Esophagus squamous epithelium (tissue), 5 donors: ENCODE data around the gene BRD7. TPM values are rescaled to one million over a fixed set of nuclear protein-coding genes. Genes with fewer than 3 reads are reported as not detected.

ENCODE experiments used
- DNase-seq: peaks from one replicate; lab custom pipeline; 2025; lab: John Stamatoyannopoulos, UW
- H3K27ac ChIP-seq, 4 donors: fragments of 200-600 bp; sonication (generic); one replicate each; pipeline ENCODE4 v1.5.1; 2016 to 2019; ENCODE audit warnings: mild to moderate bottlenecking in 1 of 4
- H3K27me3 ChIP-seq, 4 donors: fragments of 200-600 bp; sonication (generic); 1 replicate in 3 of 4; 2 replicates in 1 of 4; pipeline versions ENCODE4 v1.5.1 to v1.6.0; 2017 to 2021; ENCODE audit warnings: antibody characterized with exemption in 1 of 4
- H3K36me3 ChIP-seq, 3 donors: fragments of 200-600 bp; sonication (generic); one replicate each; pipeline ENCODE4 v1.5.1; 2016 to 2019
- H3K4me1 ChIP-seq, 3 donors: fragments of 200-600 bp; sonication (generic); one replicate each; pipeline ENCODE4 v1.5.1; 2017 to 2019
- H3K4me3 ChIP-seq, 4 donors: fragments of 200-600 bp; sonication (generic); 1 replicate in 3 of 4; 2 replicates in 1 of 4; pipeline ENCODE4 v1.5.1; 2016 to 2019; ENCODE audit warnings: mild to moderate bottlenecking in 2 of 4, moderate library complexity in 1 of 4
- H3K9me3 ChIP-seq, 3 donors: fragments of 200-600 bp; sonication (generic); one replicate each; pipeline ENCODE4 v1.5.1; 2016 to 2019
- POLR2A ChIP-seq, 4 donors: fragments of 450-650 bp; IDR thresholded peaks; one replicate each; pipeline ENCODE4 v1.6.1; 2017; ENCODE audit warnings: antibody characterized with exemption in 4 of 4, mild to moderate bottlenecking in 4 of 4, moderate library complexity in 3 of 4
- WGBS, 2 donors: methylation state at CpG; one replicate each; pipeline ENCODE4 v1.1.5; 2018; 5-methylcytosine and 5-hydroxymethylcytosine counted together
- intact Hi-C: fragments of 100-400 bp; cut with DNase I; formaldehyde crosslinking; loops from one replicate; pipeline ENCODE4 v1.15.0; 2022
- total RNA-seq, 4 donors: library from RNA; depleted of rRNA; stranded (reverse); fragments of >200 nt; gene quantifications; one replicate each; pipeline ENCODE4 v1.1.0, GENCODE V29; 2016
- TF ChIP-seq, protein P1 (sequence below), 6 experiments: fragments of 450-650 bp in 4 of 6; fragments of 200-600 bp in 2 of 6; sonication (generic) in 2 of 6; IDR thresholded peaks; one replicate each; pipeline ENCODE4 v1.5.1; 2016 to 2019; ENCODE audit warnings: antibody characterized with exemption in 6 of 6, mild to moderate bottlenecking in 4 of 6, moderate library complexity in 4 of 6
- donor health status: DM: yes; HTN: yes; CAD: no.

The BRD7 gene
- total RNA-seq, 4 donors from 2014 or later = 42.0 to 81.9 (median 51.4) TPM

GRCh38 chr16:50305441-50306061 is 63.2 kb downstream of the BRD7 start:
- intact Hi-C loops = no loop called here
- no CpG with 5 or more reads among the region's 21 CpGs for WGBS, 2 donors

GRCh38 chr16:50304467-50305440 is 64.0 kb downstream of the BRD7 start:
- H3K27me3 ChIP-seq = no peaks in the 10 kb centered on the region
- H3K36me3 ChIP-seq = peaks cover 0 to 74% (median 0%) of the 10 kb centered on the region in 3 donors
- TF ChIP-seq, protein P1, sequence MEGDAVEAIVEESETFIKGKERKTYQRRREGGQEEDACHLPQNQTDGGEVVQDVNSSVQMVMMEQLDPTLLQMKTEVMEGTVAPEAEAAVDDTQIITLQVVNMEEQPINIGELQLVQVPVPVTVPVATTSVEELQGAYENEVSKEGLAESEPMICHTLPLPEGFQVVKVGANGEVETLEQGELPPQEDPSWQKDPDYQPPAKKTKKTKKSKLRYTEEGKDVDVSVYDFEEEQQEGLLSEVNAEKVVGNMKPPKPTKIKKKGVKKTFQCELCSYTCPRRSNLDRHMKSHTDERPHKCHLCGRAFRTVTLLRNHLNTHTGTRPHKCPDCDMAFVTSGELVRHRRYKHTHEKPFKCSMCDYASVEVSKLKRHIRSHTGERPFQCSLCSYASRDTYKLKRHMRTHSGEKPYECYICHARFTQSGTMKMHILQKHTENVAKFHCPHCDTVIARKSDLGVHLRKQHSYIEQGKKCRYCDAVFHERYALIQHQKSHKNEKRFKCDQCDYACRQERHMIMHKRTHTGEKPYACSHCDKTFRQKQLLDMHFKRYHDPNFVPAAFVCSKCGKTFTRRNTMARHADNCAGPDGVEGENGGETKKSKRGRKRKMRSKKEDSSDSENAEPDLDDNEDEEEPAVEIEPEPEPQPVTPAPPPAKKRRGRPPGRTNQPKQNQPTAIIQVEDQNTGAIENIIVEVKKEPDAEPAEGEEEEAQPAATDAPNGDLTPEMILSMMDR (IDR thresholded peaks at IDR 0.05) = no peak
- no peak for TF ChIP-seq POLR2A (IDR thresholded peaks at IDR 0.05)
- WGBS, 2 donors = 89 to 93% methylated on average over 6 to 9 of the region's 25 CpGs
- H3K4me3 ChIP-seq = no peak overlapping the region
- DNase-seq = no peak
- intact Hi-C loops = no loop called here
- no peaks in the 10 kb centered on the region for H3K9me3 ChIP-seq
- H3K27ac ChIP-seq = peak overlapping the region in 1 of 4 donors; percentile 2
- H3K4me1 ChIP-seq = peaks cover 20 to 51% (median 21%) of the 10 kb centered on the region in 3 donors

More at GRCh38 chr16:50305441-50306061, 63.2 kb downstream of the BRD7 start:
- no peak for DNase-seq
- Histone ChIP-seq H3K4me1 (peaks cover 23 to 54% (median 25%) of the 10 kb centered on the region in 3 donors), H3K36me3 (peaks cover 0 to 69% (median 0%) of the 10 kb centered on the region in 3 donors), H3K27ac (no peak overlapping the region), H3K4me3 (no peak overlapping the region), H3K27me3 (no peaks in the 10 kb centered on the region), H3K9me3 (no peaks in the 10 kb centered on the region)
- TF ChIP-seq, protein P1 (IDR thresholded peaks at IDR 0.05) = no peak
- TF ChIP-seq POLR2A (IDR thresholded peaks at IDR 0.05) = no peak

DNA sequence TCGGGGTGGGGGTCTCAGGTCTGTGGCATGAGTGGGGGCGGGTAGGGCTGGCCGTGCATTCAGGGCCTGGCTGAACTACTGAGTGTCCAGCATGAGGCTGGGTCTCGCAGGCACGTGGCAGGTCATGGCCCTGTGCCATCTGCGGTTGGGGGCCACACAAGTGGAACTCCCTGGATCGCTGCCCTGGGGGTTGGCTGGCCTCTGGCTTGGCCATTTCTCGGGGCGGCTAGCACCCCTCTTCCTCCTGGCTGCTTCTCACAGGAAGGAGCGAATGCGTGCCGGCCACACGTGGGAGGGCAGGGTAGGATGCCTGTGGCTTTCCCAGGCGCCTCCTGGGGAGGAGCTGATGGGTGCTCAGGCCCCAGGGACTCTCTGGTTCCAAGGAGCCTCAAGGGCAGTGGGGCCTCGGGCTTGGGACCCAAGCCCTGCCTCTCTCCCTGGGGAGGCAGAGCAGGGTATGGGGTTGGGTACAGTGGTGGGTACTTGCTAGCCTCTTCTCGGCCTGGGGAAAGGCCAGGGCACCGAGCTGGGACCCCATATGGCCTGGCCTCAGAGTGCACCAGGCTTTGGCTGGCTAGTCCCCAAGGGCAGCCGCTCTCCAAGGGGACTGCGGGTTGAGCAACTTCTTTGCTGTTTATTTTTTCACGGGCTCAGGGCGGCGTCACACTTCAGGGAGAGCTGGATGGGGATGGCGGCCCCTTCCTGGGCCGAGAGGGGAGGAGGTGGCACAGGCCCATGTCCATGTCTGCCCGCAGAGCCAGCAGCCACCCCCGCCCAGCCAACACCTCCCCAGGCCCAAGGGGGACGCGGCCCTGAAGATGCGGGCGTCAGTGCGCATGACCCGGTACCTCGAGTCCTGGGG is 65.0 kb downstream of the BRD7 start:
- 100% methylated on average over 1 of the region's 33 CpGs; no CpG with 5 or more reads in 1 of the 2 donors for WGBS, 2 donors
- no peaks in the 10 kb centered on the region for H3K27me3 ChIP-seq
- peaks cover 0 to 78% (median 0%) of the 10 kb centered on the region in 3 donors for H3K36me3 ChIP-seq
- DNase-seq = no peak
- no peaks in the 10 kb centered on the region for H3K9me3 ChIP-seq
- H3K4me1 ChIP-seq = peaks cover 12 to 42% (median 16%) of the 10 kb centered on the region in 3 donors
- peak overlapping the region in 1 of 4 donors; percentile 2 for H3K27ac ChIP-seq
- intact Hi-C loops = no loop called here
- H3K4me3 ChIP-seq = no peak overlapping the region
- no peak for TF ChIP-seq POLR2A (IDR thresholded peaks at IDR 0.05)
- TF ChIP-seq, protein P1 (IDR thresholded peaks at IDR 0.05) = no peak

- Histone ChIP-seq H3K27ac (peak overlapping the region in 1 of 4 donors; percentile 39), H3K36me3 (peaks cover 0 to 78% (median 0%) of the 10 kb centered on the region in 3 donors), H3K4me3 (no peak overlapping the region), H3K27me3 (no peaks in the 10 kb centered on the region), H3K9me3 (no peaks in the 10 kb centered on the region), H3K4me1 (peaks cover 12 to 42% (median 16%) of the 10 kb centered on the region in 3 donors)
- no peak for DNase-seq
- intact Hi-C loops = no loop called here
- 89 to 90% methylated on average over 2 to 7 of the region's 11 CpGs for WGBS, 2 donors
- TF ChIP-seq, protein P1 (IDR thresholded peaks at IDR 0.05) = no peak
- no peak for TF ChIP-seq POLR2A (IDR thresholded peaks at IDR 0.05)
These were observed 65.7 kb downstream of the BRD7 start for GRCh38 chr16:50303041-50303604.
